Erythroblast (primary cell): ENCODE measurements around the gene TRAIP.
"Not testable (repeated sequence)": the region's sequence is repeated elsewhere in the genome, so short reads cannot be mapped to it uniquely, and the experiment has no call there.

Experiments
- DNase-seq, 2 experiments: peaks; one replicate each; lab custom pipeline; 2025; lab: John Stamatoyannopoulos, UW
- GATA1 ChIP-seq: IDR thresholded peaks from 2 replicates; pipeline ENCODE4 v1.6.1; 2011; ENCODE audit warnings: low read depth, mild to moderate bottlenecking, control low read depth, low read length, moderate library complexity
- POLR2A ChIP-seq: IDR thresholded peaks from 2 replicates; pipeline ENCODE4 v1.6.1; 2011; ENCODE audit warnings: mild to moderate bottlenecking, low read length

Gene TRAIP

GRCh38 chr3:49794926-49795905 is 61.1 kb downstream of the TRAIP start:
- DNase-seq, result no peak
- no peak for TF ChIP-seq GATA1
- no peak for TF ChIP-seq POLR2A

- TF ChIP-seq GATA1, result no peak
- no peak for TF ChIP-seq POLR2A
- no peak for DNase-seq
Observed at GRCh38 chr3:49794431-49794830, 61.9 kb downstream of the TRAIP start.

- TF ChIP-seq GATA1, result no peak
- TF ChIP-seq POLR2A, result no peak
- DNase-seq, result no peak
Observed at GRCh38 chr3:49793486-49794085, 62.8 kb downstream of the TRAIP start.

- no peak for DNase-seq
- no peak for TF ChIP-seq GATA1
- TF ChIP-seq POLR2A, result no peak
Observed at GRCh38 chr3:49792371-49793150, 63.8 kb downstream of the TRAIP start.

GRCh38 chr3:49791571-49791970 is 64.8 kb downstream of the TRAIP start:
- TF ChIP-seq GATA1 (no peak), POLR2A (no peak)
- DNase-seq, result no peak

- no peak for TF ChIP-seq POLR2A
- no peak for TF ChIP-seq GATA1
- no peak for DNase-seq
Observed at GRCh38 chr3:49790626-49791411, 65.5 kb downstream of the TRAIP start.

- TF ChIP-seq POLR2A (no peak), GATA1 (no peak)
- no peak for DNase-seq
Observed at GRCh38 chr3:49788056-49788455, 68.3 kb downstream of the TRAIP start.

GRCh38 chr3:49787536-49787935 is 68.8 kb downstream of the TRAIP start:
- no peak for TF ChIP-seq GATA1
- TF ChIP-seq POLR2A, result no peak
- no peak for DNase-seq

GRCh38 chr3:49787182-49787464 is 69.2 kb downstream of the TRAIP start:
- TF ChIP-seq GATA1 (no peak), POLR2A (no peak)
- DNase-seq, result peak in 1 of 2 experiments; percentile 51

- TF ChIP-seq POLR2A (peak; percentile 91), GATA1 (no peak)
Observed at GRCh38 chr3:49786357-49787181, 69.8 kb downstream of the TRAIP start, which contains the start of gene IP6K1. TSS of gene IP6K1 (minus strand) at chr3:49786542. CDS start at chr3:49748040, 38,502 bp downstream.

GRCh38 chr3:49785565-49786356 is 70.6 kb downstream of the TRAIP start:
- no peak for TF ChIP-seq GATA1
- TF ChIP-seq POLR2A, result no peak
- peak; percentile 74 to 85 for DNase-seq

More at GRCh38 chr3:49786357-49787181, 69.8 kb downstream of the TRAIP start, which contains the start of gene IP6K1:
- peak; percentile 100 for DNase-seq

- not testable (repeated sequence) for DNase-seq
Observed at GRCh38 chr3:49782277-49782676, 74.1 kb downstream of the TRAIP start.
